HG02870 (cell line): ENCODE data around the gene KLHL30.

Source experiments
- ATAC-seq: cut with Tn5 transposase; IDR thresholded peaks from one replicate; pipeline ENCODE4 v1.9.1; 2021; ENCODE audit warnings: mild to moderate bottlenecking, moderate library complexity; ENCODE audit not compliant: unreplicated experiment

KLHL30 gene

DNA sequence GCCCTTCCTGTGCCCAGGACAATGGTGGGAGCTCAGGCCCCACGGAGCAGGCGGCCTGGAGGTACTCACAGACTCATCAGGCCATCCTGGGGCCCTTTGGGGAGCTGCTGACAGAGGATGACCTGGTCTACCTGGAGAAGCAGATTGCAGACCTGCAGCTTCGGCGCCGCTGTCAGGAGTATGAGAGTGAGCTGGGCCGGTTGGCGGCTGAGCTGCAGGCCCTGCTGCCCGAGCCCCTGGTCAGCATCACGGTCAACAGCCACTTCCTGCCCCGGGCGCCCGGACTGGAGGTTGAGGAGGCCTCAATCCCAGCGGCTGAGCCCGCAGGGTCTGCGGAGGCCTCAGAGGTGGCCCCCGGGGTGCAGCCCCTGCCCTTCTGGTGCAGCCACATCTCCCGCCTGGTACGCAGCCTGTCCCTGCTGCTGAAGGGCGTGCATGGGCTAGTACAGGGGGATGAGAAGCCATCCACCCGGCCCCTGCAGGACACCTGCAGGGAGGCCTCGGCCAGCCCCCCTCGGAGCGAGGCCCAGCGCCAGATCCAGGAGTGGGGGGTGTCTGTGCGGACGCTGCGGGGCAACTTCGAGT is 8.3 kb upstream of the KLHL30 start:
- no peak for ATAC-seq

DNA sequence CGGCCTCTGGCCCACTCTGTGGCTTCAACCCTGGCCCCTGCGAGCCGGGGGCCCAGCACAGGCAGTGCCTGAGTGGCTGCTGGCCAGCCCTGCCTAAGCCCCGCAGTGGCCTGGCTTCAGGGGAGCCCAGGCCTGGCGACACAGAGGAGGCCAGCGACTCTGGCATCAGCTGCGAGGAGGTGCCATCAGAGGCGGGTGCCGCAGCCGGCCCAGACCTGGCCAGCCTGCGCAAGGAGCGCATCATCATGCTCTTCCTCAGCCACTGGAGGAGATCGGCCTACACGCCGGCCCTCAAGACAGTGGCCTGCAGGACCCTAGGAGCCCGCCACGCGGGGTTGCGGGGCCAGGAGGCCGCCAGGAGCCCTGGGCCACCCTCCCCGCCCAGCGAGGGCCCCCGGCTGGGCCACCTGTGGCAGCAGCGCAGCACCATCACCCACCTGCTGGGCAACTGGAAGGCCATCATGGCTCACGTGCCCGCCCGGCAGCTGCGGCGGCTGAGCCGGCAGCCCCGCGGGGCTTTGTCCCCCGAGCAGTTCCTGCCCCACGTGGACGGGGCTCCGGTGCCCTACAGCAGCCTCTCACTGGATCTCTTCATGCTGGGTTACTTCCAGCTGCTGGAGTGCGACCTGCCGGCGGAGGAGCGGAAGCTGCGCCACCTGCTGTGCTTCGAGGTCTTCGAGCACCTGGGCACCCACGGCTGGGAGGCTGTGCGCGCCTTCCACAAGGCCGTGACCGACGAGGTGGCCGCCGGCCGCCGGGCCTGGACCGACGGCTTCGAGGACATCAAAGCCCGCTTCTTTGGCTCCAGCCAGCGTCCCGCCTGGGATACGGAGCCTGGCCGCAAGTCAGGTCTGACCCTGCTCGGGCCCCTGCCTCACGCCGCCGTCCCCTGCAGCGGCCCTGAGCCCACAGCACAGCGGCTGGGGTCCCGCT is 7.5 kb upstream of the KLHL30 start:
- no peak for ATAC-seq

DNA sequence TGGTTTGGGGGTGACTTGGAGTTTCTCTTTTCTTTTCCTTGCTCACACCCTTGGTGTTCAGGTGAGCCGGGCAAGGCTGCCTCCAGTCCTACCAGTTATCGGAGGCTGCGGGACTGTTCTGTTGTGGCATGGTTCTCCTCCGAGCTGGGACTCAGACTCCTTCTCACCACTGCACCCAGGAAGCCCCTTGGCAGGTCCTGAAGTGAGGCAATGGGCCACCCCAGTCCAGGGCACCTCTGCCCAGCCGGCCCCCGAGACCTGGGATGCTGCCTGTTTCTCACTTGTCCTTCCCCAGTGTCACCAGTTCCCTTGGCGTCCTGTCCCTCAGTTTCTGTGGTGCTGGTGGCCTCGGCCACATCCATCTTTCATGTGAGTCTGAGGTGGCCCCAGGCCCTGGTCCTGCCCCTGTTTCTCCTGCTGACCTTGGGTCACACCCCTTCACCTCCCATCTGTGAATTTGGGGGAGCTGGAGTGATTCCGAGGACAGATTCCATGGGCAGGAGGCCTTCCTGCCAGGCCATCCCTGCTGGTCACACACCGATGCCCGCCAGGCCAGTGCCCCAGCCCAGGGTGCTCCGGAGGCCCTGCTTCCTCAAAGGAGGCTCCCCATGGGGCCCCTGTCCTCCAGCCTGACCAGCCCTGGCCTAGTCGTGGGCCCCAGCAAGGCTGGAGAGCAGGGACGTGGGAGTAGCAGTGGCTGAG is 6.6 kb upstream of the KLHL30 start:
- ATAC-seq = no peak

DNA sequence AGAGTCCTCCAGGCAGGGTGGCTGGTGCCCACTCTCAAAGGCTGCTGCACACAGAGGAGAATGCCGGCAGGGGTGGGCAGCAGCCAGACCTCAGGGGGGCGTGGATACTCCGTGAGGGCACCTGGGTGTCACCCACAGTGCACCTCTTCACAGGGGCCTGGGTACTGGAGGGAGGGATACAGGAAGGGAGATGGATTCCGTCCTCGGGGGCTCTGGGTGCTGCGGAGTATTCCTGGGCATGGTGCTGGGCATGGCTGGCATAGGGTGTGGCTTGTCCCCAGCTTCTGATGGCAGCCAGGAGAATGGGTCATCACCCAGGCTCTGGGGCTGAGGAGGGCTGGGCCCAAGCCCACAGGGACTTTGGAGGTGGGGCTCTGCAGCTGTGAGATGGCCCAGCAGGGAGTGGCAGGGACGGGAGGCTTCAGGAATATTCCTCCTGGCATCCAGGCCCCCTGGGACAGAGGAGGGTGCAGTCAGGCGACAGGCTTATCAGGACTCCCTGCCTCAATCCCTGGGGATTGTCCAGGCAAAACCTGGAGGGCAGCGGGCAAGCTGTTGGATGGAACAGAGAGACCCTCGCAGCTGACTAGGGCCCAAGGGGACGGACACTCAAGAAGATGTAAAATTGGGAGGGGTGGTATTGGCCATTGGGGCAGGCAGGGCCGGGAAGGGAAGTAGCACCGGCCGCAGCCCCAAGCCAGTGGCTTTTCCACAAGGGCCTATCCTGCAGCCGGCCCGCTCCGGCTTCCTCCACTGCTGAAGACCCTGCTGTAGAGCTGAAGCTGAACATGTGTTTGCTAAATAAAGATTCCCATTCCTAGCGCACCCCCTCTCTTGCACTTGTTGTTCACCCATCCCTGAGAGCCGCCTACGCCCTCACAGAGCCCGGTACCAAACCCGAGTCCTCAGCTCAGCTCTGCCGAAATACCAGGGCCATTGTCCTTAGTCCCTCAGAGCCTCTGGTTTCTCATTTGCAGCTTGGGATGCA is 5.7 kb upstream of the KLHL30 start:
- no peak for ATAC-seq

DNA sequence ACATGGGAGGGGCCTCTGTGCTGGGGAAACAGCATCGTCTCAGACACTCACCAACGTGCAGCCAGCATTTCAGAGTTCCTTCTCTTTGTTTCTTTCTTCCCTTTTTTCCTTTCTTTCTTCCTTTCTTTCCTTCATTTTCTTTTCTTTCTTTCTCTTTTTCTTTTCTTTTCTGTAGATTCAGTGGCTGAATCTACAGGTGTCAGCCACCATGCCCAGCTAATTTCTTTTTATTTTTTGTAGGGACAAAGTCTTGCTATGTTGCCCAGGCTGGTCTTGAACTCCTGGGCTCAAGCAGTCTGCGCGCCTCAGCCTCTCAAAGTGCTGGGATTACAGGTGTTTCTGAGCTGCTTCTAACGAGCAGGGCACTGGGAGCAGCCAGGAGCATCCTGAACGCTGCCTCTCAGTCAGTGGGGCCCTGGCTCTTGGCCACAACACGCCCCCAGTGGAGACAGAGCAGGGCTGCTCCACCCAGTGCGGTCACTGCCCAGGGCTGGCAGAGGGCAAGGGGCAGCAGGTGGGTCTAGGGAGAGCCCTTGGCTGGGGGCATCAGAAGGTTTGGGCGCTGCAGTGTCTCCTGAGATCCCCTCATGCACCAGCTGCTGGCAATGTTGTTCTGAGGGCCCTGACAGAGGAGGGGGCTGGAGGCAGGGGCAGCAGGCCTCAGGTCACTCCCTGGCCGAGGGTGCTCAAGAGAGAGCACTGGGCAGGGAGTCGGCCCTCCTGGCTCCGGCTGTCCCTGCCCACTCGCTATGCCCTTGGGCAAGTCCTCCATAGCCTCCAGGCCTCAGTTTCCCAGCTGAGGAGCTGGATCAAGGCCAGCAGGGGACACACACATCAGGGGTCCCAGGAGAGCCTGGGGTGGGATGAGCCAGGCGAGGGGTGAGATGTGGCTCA is 4.7 kb upstream of the KLHL30 start:
- no peak for ATAC-seq

DNA sequence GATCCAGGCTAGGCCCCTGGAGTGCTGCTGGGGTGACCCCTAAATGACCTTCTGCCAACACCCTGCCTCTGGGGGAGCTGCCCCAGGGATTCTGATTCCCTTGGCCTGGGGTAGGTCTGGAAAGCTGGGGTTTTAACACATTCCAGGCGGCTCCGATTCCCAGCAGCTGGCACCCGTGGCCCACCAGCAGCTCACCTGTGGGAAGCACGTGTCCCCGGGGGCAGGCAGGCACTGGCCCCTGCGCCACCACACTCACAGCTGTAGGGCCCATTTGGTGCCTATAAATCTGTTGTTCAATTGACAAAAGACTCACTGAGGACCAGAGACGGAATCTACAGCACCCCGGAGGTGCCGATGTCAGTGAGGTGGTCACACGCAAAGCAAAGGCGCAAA is 4.1 kb upstream of the KLHL30 start:
- ATAC-seq = no peak

DNA sequence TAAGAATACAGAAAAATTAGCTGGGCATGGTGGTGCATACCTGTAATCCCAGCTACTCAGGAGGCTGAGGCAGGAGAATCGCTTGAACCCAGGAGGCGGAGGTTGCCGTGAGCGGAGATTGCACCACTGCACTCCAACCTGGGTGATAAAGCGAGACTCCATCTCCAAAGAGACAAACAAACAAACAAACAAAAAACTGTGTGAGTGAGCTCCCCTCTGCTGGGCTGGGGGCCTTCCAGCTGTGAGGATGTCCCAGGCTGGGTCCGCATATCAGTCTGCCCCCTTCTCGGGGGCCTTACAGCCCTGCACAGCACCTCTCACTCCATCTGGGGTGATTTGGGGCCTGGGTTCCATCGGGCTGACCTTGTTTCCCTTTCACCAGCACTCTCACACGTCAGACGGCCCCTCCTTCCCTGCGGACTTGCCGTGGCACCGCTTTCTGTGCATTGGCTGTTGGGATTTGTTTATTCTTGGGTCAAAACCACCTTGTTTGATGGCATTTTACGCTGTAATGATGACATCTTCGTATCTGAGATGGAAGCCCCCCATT is 2.8 kb upstream of the KLHL30 start:
- ATAC-seq = no peak

DNA sequence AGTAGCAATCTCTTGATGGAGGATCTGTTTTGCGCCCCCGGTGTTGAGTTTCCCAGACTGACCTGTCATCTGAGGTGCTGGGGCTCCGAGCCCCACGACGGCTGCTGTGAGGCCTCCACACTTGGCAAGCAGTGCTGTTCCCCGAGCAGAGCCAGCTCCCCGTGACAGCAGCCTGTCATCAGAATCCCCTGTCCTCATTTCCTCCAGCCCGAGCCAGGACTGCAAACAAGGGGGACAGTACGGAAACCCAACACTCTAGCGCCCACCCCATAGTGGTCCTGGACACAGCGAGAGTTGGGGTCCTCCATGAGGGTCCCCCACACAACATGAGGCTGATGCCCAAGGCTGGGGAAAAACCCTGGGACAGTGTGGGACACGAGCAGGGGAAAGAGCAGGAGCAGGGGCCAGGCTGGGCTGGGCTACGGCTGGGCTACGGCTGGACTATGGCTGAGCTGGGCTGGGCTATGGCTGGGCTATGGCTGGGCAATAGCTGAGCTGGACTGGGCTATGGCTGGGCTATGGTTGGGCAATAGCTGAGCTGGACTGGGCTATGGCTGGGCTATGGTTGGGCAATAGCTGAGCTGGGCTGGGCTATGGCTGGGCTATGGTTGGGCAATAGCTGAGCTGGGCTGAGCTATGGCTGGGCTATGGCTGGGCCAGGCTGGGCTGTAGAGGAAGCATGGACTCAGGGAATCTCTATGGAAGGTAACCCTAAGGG is 1.5 kb upstream of the KLHL30 start:
- ATAC-seq = no peak

DNA sequence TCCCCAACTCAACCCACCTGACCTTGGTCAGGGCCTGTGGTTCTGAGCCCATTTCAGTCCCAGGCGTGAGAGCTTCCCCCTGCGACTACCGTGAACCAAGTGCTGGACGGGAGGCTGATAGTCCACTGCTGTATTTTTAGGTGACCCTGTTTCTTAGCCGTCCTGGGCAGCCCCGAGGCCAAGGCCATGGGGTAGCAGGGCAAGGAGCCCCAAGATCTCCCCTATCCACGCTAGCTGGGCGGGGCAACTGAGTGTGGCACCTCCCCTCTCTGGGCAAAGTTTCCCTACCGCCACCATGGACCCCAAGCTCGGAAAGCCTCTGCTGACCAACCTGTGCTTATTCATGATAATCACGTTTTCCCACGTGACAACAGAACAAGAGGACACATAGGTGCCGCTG is 583 bp upstream of the KLHL30 start:
- ATAC-seq = no peak

DNA sequence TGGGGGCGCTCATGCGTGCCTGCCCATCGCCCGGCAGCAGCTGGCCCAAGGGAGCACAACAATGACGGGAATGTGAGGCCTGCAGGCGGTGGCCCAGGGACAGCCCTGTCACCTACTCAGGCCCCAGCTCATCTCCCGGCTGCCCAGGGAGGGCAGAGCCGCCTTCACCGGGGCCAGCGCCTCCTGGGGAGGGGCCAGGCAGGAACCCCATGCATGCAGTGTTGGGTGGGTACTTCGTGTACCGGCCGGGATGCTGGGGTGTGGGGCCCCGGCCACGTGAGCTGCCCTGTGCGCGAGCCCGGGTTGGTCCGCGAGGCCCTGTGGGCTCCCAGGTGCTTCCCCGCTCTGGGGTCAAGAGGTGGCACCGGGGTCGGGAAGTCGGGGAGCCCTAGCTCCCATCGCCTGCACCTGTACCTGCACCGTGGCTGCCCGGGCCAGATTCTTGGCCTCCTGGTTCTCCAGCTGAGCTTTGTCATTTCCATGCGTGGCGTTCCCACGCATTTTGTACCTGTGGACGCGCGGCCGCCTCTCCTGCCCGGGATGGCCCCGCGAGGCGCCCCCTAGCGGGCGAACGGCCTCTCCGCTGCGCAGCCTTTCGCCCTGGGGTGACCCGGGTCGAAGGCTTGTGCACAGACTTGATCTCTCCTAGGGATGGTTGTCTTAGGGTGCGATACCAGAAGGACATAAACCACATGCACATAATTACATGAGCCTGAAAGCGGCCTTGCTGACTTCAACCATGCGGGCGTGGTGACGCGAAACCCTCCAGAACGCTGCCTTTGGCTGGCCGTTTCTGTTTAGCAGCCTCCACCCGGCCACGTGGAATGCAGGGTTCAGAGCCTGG is 950 bp downstream of the KLHL30 start:
- ATAC-seq = no peak

DNA sequence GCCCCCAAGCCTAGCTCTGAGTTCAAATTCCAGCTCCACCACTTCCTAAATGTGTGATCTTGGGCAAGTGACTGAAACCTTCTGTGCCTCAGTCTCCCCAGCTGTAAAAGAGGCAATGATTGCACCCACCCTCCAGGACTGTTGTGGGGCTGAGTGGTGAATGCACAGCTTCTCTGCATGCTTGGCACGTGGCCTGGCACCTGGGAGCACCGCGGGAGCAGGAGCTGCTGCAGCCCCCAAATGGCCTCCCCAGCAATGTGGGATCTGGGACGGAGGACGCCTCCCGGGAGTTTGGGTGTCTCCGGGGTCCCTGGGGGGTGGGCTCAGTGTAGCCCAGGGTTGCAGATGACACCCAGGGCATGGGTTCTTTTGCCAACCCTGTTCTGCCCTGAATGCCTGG is 1.6 kb downstream of the KLHL30 start:
- ATAC-seq = no peak

DNA sequence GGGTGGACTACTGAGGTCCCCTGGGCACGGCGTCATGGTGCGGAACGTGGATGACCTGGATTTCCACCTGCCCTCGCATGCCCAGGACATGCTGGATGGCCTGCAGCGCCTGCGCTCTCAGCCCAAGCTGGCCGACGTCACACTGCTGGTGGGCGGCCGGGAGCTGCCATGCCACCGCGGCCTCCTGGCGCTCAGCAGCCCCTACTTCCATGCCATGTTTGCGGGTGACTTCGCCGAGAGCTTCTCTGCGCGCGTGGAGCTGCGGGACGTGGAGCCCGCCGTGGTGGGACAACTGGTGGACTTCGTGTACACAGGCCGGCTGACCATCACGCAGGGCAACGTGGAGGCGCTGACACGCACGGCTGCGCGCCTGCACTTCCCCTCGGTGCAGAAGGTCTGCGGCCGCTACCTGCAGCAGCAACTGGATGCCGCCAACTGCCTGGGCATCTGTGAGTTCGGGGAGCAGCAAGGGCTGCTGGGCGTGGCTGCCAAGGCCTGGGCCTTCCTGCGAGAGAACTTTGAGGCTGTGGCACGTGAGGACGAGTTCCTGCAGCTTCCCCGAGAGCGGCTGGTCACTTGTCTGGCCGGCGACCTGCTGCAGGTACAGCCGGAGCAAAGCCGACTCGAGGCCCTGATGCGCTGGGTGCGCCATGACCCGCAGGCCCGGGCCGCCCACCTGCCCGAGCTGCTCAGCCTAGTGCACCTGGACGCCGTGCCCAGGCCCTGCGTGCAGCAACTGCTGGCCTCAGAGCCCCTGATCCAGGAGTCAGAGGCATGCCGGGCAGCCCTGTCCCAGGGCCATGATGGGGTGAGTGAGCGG is 2.5 kb downstream of the KLHL30 start:
- ATAC-seq = no peak

DNA sequence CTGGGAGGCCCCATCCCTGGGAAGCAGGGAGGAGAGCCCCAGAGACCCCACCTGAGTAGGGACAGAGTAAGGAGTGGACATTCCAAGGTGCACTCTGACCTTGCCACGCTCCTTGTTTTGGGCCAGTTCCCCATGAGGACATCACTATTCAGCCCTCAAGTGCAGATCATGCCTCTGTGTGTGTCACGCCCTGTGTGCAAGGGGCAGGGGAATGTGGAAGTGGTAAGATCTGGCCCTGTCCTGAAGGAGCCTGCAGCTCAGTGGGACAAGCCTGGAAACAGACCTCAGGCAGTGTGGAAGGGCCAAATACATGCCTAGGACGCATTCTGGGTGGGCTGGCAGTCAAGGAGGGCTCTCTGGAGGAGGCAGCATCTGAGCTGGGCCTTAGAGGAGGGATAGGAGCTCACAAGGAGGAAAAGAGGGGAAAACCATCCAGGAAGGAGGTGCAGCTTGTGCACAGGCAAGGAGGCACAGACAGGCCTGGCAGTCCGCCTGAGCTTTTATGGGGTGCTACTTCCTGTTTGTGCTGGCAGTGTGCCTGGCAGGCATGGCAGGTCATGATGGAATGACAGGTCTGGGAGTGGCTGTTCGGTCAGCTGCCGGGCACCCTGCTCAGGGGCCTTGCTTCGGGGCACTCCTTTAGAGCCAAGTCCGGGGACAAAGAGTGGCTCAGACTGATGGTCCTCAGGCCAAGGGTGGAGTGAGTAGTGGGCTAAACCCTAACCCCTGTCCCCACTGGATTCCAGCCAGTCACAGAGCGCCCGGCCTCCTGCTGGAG is 3.3 kb downstream of the KLHL30 start:
- ATAC-seq = no peak

DNA sequence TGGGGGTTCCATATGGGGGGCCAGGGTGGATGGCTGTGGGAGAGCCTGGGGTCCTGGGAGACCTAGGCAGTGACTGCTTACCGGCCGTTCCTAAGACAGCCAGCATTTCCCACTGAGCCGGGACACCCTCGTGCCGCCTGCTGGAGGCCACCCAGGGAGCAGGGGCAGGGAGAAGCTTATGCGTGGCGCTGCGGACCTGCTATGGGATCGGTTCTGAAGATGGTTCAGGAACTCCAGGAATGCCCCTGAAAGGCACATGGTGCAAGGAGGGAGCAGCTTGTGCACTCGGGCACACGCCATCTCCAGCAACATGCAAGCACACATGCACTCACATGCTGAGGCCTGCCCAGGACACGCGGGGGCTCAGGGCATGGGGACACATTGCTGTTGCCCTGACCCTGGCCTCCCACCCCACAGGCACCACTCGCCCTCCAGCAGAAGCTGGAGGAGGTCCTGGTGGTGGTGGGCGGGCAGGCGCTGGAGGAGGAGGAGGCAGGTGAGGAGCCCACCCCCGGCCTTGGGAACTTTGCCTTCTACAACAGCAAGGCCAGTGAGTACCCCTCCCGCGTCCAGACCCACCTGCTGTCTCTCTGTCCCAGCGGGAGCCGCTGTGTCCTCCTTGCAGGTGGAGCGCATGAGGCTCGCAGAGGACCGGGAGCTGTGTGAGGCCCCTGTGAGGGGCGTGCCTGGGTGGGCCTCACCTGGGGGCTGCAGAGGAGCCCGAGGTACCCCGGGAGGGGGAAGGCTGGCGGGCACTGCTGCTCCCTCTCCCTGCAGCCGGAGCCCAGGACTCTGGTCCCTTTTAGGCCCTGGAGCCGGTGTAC is 4.1 kb downstream of the KLHL30 start:
- no peak for ATAC-seq

DNA sequence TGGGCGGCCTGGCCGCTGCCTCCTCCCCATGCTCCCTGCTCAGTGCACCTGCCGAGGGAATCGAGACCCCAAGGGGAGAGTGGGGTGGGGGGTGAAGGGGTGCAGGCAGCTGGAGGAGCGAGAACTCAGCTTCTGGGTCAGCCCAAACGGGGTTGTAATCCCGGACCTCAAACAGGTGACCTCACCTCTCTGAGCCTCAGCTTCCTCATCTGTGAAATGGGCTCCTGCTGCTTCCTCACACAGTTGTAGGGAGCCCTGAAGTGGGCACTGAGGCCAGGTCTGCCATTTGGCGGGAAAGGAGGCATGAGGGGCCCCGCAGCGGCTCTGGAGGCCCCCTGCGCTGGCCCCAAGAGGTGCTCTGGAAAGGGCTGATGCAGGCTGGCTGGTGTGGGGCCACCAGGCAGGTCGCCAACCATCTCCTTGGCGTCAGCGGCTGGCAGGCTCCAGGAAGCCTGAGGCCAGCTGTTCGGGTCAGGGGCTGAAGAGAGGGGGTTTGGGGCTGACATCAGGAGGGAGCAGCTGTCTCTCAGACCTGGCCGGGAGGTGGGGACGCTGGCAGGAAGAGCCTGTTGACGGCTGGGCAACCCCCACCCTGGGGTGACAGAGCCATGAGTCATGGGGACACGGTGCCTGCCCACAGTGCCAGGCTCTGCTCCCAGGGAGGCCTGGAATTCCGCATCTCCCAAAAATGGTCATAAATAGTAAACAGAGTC is 4.9 kb downstream of the KLHL30 start:
- no peak for ATAC-seq
